ENCODE data around the gene TRIM9. TPM values are rescaled to one million over a fixed set of nuclear protein-coding genes. Genes with fewer than 3 reads are reported as not detected.

Gene TRIM9
- total RNA-seq, 1 experiment from 2014 or later = 0.44 TPM

DNA sequence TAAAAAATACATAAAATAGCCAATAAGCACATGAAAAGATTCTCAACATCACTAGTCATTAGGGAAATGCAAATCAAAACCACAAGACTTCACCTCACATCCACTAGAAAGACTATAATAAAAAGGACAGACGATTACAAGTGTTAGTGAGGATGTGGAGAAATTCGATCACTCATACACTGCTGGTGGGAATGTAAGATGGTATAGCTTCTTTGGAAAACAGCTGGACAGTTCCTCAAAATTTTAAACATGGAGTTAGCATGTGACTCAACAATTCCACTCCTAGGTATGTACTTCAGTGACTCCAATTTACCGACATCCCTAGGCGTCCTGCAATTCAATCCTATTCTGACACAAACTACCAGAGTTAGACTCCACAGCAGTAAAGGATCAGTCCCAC is 13.7 kb downstream of the TRIM9 start:
- ChIA-PET CTCF (no interaction called here), POLR2A (no interaction called here)
- no peak overlapping the region for H3K4me3 ChIP-seq (ENCODE audit: low read depth in 2 of 2, low read length in 2 of 2)
- ATAC-seq (no peak), DNase-seq (ENCODE audit: low read depth, low spot score) (no peak)
- in situ Hi-C loops (cut with HindIII; ENCODE audit: low pct_unique_long_range_greater_than_20kb, low sequenced_read_pairs) (no loop called here), intact Hi-C loops (cut with micrococcal nuclease; ENCODE audit: unreplicated experiment) (no loop called here)
- TF ChIP-seq, protein P1, sequence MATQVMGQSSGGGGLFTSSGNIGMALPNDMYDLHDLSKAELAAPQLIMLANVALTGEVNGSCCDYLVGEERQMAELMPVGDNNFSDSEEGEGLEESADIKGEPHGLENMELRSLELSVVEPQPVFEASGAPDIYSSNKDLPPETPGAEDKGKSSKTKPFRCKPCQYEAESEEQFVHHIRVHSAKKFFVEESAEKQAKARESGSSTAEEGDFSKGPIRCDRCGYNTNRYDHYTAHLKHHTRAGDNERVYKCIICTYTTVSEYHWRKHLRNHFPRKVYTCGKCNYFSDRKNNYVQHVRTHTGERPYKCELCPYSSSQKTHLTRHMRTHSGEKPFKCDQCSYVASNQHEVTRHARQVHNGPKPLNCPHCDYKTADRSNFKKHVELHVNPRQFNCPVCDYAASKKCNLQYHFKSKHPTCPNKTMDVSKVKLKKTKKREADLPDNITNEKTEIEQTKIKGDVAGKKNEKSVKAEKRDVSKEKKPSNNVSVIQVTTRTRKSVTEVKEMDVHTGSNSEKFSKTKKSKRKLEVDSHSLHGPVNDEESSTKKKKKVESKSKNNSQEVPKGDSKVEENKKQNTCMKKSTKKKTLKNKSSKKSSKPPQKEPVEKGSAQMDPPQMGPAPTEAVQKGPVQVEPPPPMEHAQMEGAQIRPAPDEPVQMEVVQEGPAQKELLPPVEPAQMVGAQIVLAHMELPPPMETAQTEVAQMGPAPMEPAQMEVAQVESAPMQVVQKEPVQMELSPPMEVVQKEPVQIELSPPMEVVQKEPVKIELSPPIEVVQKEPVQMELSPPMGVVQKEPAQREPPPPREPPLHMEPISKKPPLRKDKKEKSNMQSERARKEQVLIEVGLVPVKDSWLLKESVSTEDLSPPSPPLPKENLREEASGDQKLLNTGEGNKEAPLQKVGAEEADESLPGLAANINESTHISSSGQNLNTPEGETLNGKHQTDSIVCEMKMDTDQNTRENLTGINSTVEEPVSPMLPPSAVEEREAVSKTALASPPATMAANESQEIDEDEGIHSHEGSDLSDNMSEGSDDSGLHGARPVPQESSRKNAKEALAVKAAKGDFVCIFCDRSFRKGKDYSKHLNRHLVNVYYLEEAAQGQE (IDR thresholded peaks at IDR 0.05; ENCODE audit: insufficient read depth in 1 of 2, low read depth in 2 of 2, low read length in 1 of 2) = no peak
- TF ChIP-seq POLR2AphosphoS5 (IDR thresholded peaks at IDR 0.05; ENCODE audit: low read depth, low read length) = no peak
- TF ChIP-seq, protein P2, sequence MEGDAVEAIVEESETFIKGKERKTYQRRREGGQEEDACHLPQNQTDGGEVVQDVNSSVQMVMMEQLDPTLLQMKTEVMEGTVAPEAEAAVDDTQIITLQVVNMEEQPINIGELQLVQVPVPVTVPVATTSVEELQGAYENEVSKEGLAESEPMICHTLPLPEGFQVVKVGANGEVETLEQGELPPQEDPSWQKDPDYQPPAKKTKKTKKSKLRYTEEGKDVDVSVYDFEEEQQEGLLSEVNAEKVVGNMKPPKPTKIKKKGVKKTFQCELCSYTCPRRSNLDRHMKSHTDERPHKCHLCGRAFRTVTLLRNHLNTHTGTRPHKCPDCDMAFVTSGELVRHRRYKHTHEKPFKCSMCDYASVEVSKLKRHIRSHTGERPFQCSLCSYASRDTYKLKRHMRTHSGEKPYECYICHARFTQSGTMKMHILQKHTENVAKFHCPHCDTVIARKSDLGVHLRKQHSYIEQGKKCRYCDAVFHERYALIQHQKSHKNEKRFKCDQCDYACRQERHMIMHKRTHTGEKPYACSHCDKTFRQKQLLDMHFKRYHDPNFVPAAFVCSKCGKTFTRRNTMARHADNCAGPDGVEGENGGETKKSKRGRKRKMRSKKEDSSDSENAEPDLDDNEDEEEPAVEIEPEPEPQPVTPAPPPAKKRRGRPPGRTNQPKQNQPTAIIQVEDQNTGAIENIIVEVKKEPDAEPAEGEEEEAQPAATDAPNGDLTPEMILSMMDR (IDR thresholded peaks at IDR 0.05) = no peak
- TF ChIP-seq TCF7L2 (IDR thresholded peaks at IDR 0.05; ENCODE audit: low read depth, low read length) = no peak
- TF ChIP-seq SIN3A (IDR thresholded peaks at IDR 0.05; ENCODE audit: borderline replicate concordance, insufficient read depth, low read depth, low read length) = no peak
- no peaks in the 10 kb centered on the region for H3K9me3 ChIP-seq (ENCODE audit: control insufficient read depth, insufficient read depth, low read depth, low read length)
- no peak overlapping the region for H3K27ac ChIP-seq (ENCODE audit: low read length)
- H3K4me1 ChIP-seq (ENCODE audit: control insufficient read depth, insufficient read depth, low read length) = no peaks in the 10 kb centered on the region
- no peaks in the 10 kb centered on the region for H3K27me3 ChIP-seq (ENCODE audit: control insufficient read depth, insufficient read depth, low read length)
- BruUV-seq (replicated peaks) = no TSS peak
- H3K36me3 ChIP-seq (ENCODE audit: control insufficient read depth, insufficient read depth, low read length) = no peaks in the 10 kb centered on the region

DNA sequence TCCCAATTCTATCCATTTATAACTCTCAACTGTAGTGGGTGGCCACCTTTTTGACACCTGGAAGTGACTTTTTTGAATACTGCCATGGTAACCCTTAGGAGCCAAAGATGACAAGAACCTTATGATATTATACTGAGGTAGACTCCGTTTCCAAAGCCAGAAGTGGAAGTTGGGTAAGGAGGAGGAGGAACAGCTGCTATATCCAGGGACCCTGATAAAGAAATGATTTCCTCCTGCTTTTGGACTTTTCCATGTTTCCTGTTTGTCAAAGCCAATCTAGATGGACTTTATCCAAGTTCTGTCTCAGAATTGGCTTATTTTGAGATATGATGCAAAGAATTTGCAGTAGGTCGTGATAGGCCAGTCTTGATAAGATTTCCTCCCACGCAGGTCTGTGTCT is 14.3 kb downstream of the TRIM9 start:
- no peak overlapping the region for H3K27ac ChIP-seq (ENCODE audit: low read length)
- POLR2A ChIA-PET = no interaction called here
- DNase-seq (ENCODE audit: low read depth, low spot score) (no peak), ATAC-seq (no peak)
- H3K27me3 ChIP-seq (ENCODE audit: control insufficient read depth, insufficient read depth, low read length) = no peaks in the 10 kb centered on the region
- H3K36me3 ChIP-seq (ENCODE audit: control insufficient read depth, insufficient read depth, low read length) = no peaks in the 10 kb centered on the region
- in situ Hi-C loops (cut with HindIII; ENCODE audit: low pct_unique_long_range_greater_than_20kb, low sequenced_read_pairs) = no loop called here
- TF ChIP-seq POLR2AphosphoS5 (IDR thresholded peaks at IDR 0.05; ENCODE audit: low read depth, low read length) (no peak), TCF7L2 (IDR thresholded peaks at IDR 0.05; ENCODE audit: low read depth, low read length) (no peak), SIN3A (IDR thresholded peaks at IDR 0.05; ENCODE audit: borderline replicate concordance, insufficient read depth, low read depth, low read length) (no peak)
- TF ChIP-seq, protein P1 (IDR thresholded peaks at IDR 0.05; ENCODE audit: insufficient read depth in 1 of 2, low read depth in 2 of 2, low read length in 1 of 2) = no peak
- TF ChIP-seq, protein P2 (IDR thresholded peaks at IDR 0.05) = no peak
- no peaks in the 10 kb centered on the region for H3K9me3 ChIP-seq (ENCODE audit: control insufficient read depth, insufficient read depth, low read depth, low read length)
- intact Hi-C loops (cut with micrococcal nuclease; ENCODE audit: unreplicated experiment) = no loop called here
- no peak overlapping the region for H3K4me3 ChIP-seq (ENCODE audit: low read depth in 2 of 2, low read length in 2 of 2)
- no TSS peak for BruUV-seq (replicated peaks)
- H3K4me1 ChIP-seq (ENCODE audit: control insufficient read depth, insufficient read depth, low read length) = no peaks in the 10 kb centered on the region
- CTCF ChIA-PET = no interaction called here

Data from Panc1 (cell line).